GM13977 (cell line): Measurements from ENCODE around the gene SLC35A2.

ENCODE experiments used
- DNase-seq: peaks from one replicate; pipeline ENCODE4 v3.0.0; 2012; ENCODE audit warnings: low spot score
- in situ Hi-C: fragments of 300-500 bp; cut with MboI; formaldehyde crosslinking; loops from one replicate; pipeline ENCODE4 v1.12.0; 2022; ENCODE audit warnings: low sequenced_read_pairs, low pct_unique_long_range_greater_than_20kb, mixed read lengths, inconsistent platforms; ENCODE audit not compliant: unreplicated experiment
- TF ChIP-seq, protein P1 (sequence below): IDR thresholded peaks from 2 replicates; pipeline ENCODE4 v1.5.1; 2012; ENCODE audit warnings: mild to moderate bottlenecking, control low read depth; ENCODE audit not compliant: insufficient read depth; ENCODE audit errors: extremely low read depth, missing control alignments

SLC35A2 gene

DNA sequence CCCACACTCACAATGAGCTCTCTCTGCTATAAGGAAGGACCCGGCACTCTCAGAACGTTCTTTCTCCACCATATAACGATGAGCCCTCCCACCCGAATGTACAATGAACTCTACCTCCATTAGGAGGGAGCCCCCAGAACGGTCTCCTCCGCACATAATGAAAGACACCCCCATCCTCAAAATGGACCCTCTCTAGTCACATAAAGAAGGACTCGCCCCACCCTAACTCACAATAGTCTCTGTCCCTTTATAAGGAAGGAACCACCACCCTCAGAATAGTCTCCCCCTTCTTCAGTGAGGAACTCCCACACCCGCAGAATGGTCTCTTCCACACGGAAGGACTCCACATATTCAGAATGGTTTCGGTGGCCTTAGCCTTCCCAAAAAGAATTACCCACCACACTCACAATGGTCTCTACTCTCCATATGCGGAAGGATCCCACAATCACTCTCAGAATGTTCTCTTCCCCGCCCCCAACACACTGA lies 477 bp downstream of the SLC35A2 start:
- no peak for DNase-seq
- TF ChIP-seq, protein P1, sequence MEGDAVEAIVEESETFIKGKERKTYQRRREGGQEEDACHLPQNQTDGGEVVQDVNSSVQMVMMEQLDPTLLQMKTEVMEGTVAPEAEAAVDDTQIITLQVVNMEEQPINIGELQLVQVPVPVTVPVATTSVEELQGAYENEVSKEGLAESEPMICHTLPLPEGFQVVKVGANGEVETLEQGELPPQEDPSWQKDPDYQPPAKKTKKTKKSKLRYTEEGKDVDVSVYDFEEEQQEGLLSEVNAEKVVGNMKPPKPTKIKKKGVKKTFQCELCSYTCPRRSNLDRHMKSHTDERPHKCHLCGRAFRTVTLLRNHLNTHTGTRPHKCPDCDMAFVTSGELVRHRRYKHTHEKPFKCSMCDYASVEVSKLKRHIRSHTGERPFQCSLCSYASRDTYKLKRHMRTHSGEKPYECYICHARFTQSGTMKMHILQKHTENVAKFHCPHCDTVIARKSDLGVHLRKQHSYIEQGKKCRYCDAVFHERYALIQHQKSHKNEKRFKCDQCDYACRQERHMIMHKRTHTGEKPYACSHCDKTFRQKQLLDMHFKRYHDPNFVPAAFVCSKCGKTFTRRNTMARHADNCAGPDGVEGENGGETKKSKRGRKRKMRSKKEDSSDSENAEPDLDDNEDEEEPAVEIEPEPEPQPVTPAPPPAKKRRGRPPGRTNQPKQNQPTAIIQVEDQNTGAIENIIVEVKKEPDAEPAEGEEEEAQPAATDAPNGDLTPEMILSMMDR, result no peak

DNA sequence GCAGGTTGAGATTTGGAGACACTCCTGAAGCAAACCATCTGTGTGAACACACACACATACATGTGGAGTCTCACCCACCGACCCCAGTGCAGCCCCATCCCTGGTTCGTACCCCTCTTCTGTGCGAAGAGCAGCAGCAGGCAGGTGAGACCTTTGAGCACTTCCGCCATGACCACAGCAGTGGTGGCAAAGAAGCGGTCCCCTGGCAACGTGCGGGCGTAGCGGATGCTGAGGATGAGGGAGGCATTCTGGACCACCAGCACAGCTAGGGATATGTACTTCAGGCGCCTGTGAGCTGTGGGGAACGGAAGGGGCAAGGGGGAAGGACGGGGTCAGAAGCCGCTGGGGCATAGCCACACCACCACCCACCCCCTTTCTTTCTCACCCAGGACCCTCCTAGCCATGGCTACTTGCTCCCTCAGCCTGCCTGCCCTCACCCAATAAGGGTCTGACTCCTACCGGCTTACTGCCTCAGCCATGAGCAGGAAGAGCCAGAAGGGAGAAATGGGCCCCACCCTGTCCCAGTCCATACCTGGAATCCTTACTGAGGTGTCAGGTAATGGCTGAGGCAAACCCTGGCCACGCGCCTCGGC lies 1.6 kb downstream of the SLC35A2 start:
- DNase-seq, result no peak
- in situ Hi-C loops, result no loop called here
- TF ChIP-seq, protein P1, result no peak

More for the DNA sequence above, 477 bp downstream of the SLC35A2 start:
- in situ Hi-C loops, result no loop called here

DNA sequence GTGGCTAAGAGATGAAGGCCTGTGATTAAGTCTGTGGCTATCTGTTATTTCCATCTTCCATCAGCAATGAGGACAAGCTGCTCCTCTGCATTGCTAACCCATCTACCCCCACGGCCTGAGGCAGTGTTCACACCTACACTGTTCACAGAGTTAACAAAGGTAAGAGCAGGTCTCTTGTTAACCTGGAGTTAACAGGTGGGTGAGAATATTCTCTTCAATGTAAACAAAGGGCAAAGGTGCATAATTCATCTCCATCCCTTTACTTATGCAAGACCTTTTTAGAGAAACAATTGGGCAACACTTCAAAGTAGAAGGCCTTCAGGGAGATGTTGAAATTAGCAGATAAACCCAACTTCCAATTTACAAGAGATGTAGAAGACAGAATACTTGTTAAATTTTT lies 2.8 kb downstream of the SLC35A2 start:
- TF ChIP-seq, protein P1, result no peak
- DNase-seq, result no peak

DNA sequence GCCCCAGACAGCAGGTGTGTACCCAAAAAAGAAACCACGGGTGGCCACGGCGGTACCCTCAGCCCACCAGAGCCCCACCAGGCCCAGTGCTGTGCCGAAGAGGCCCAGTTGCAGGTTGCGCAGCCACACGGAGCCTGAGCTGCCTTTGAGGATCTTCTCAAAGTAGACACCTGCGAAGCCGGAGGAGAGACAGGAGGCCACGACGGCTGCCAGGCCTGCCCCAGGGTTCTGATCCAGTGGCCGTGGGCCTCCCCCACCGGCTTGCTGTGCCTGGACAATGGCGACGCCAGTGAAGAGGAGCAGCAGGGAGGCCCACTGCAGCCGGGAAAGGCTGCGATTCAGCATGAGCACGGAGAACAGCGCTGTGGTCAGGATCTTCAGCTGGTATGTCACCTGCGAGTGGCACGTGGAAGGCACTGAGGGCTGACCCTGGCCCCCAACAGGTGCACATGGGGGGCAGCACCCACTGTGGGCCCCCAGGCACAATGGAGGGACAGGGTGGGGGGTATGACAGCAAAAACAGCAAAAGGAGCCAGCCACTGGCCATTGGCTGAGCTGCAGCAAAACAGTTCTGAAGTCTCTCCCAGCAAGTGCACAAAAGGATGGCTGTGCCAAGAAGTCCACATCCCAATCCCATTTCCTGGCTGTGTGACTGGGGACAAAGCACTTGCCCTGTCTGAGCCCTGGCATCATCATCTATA lies 6.2 kb downstream of the SLC35A2 start:
- DNase-seq, result no peak
- TF ChIP-seq, protein P1, result no peak
- in situ Hi-C loops, result no loop called here

More for the DNA sequence above, 2.8 kb downstream of the SLC35A2 start:
- in situ Hi-C loops, result no loop called here

DNA sequence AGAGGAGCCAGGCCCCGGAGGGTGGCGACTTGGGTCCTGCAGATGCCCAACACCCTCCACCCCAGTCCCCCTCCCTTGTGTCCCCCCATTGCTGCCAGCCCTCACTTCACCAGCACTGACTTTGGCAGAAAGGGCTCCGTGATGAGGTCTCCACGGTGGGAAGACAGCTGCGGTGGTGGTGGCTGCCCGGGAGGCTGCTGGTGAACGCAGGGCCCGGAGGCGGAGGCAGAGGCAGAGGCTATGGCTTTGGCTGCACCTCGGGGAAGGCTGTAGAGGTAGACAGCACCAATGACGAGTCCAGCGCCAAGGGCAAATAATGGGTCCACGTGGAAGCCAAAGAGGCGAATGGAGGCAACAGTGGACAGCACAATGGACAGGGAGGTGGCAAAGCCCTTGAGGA lies 6.8 kb downstream of the SLC35A2 start:
- in situ Hi-C loops, result no loop called here
- DNase-seq, result no peak
- TF ChIP-seq, protein P1, result no peak

DNA sequence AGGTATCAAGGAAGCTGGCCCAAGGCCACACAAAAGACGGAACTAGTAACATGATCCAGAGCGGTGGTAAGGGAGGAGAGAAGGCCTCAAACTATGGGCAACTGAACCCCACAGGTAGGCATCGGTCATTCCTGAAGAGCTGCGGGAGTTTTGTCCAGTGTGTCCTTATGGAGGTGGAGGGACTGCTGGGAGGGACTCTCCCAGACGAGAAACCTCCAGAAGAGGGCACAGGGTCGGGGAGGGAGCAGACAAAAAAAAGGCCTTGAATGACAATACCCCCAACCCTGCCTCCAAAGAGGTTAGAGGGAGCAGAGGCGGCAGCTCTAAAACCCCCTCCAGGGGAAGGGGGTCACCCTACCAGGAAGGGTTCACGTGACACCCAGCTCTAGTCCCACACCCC lies 7.3 kb downstream of the SLC35A2 start:
- DNase-seq, result no peak
- in situ Hi-C loops, result no loop called here
- TF ChIP-seq, protein P1, result no peak
